Measurements from ENCODE around the gene OOEP.

The OOEP gene

DNA sequence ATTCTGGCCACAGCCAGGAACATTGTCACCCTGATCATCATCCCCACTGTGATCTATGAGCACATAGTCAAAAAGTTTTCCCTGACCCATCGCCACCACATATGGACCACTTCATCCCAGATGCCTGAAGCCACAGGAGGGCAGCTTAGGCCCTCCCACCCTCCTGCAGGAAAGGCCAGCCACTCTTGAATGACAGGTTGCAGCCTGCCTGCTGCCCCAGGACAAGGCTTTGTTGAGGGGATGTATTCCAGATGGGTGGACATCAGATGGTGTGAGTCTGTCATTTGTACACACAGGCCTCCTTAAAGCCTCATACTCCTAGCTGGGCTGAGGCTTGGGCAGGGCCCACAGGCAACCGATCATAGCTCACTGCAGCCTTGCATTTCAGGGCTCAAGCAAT, 46.4 kb downstream of the OOEP start:
- Histone ChIP-seq H3K9me3 (ENCODE audit: control insufficient read depth, insufficient read depth, low read length) (no peaks in the 10 kb centered on the region), H3F3A (ENCODE audit: control insufficient read depth, insufficient read depth) (no peaks in the 10 kb centered on the region), H3K27me3 (ENCODE audit: control insufficient read depth, low read length) (peaks cover under 1% of the 10 kb centered on the region; the same call in 1 of the 2 replicates), H3K4me3 (ENCODE audit: low read length) (no peak overlapping the region), H3K79me2 (ENCODE audit: control insufficient read depth, low read length) (no peaks in the 10 kb centered on the region), H3K9me2 (replicated peaks; ENCODE audit: control insufficient read depth, low read length) (no peaks in the 10 kb centered on the region), H3K36me3 (ENCODE audit: control insufficient read depth, low read length) (no peaks in the 10 kb centered on the region), H4K20me1 (ENCODE audit: control insufficient read depth, insufficient read depth, low read depth, low read length) (no peaks in the 10 kb centered on the region), H3K4me2 (ENCODE audit: low read length) (no peak overlapping the region), H3K4me1 (ENCODE audit: control insufficient read depth, low read length) (peaks cover 8% of the 10 kb centered on the region; the same call in 1 of the 2 replicates), H3K27ac (ENCODE audit: low read depth, low read length) (no peak overlapping the region)
- TF ChIP-seq EZH2phosphoT487 (IDR thresholded peaks at IDR 0.05; ENCODE audit: borderline replicate concordance, low read length) = no peak
- TF ChIP-seq, protein P1, sequence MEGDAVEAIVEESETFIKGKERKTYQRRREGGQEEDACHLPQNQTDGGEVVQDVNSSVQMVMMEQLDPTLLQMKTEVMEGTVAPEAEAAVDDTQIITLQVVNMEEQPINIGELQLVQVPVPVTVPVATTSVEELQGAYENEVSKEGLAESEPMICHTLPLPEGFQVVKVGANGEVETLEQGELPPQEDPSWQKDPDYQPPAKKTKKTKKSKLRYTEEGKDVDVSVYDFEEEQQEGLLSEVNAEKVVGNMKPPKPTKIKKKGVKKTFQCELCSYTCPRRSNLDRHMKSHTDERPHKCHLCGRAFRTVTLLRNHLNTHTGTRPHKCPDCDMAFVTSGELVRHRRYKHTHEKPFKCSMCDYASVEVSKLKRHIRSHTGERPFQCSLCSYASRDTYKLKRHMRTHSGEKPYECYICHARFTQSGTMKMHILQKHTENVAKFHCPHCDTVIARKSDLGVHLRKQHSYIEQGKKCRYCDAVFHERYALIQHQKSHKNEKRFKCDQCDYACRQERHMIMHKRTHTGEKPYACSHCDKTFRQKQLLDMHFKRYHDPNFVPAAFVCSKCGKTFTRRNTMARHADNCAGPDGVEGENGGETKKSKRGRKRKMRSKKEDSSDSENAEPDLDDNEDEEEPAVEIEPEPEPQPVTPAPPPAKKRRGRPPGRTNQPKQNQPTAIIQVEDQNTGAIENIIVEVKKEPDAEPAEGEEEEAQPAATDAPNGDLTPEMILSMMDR (IDR thresholded peaks at IDR 0.05; ENCODE audit: low read depth, low read length, poor library complexity, severe bottlenecking) = no peak
